CD4-positive, CD25-positive, alpha-beta regulatory T cell (primary cell): ENCODE results near the gene HPRT1. TPM values are rescaled to one million over a fixed set of nuclear protein-coding genes. Genes with fewer than 3 reads are reported as not detected.
"Not testable (repeated sequence)": the region's sequence is repeated elsewhere in the genome, so short reads cannot be mapped to it uniquely, and the experiment has no call there.

ENCODE experiments used
- ATAC-seq, 2 donors: fragments of 150-1000 bp; cut with Tn5 transposase; one replicate each; pipeline ENCODE4 v1.10.0; 2021; ENCODE audit warnings: low read depth in 2 of 2, moderate number of reproducible peaks in 2 of 2, moderate library complexity in 1 of 2
- DNase-seq, 3 donors: peaks; one replicate each; pipeline versions ENCODE4 v3.0.0 to v3.0.0-alpha.2; 2012 to 2022; ENCODE audit warnings: mixed read lengths in 1 of 3
- H3K27ac ChIP-seq: one replicate; pipeline ENCODE4 v1.7.0; 2013; ENCODE audit warnings: mild to moderate bottlenecking, low read length; ENCODE audit not compliant: insufficient read depth, poor library complexity, severe bottlenecking
- H3K27me3 ChIP-seq: one replicate; pipeline ENCODE4 v1.7.0; 2013; ENCODE audit warnings: low read length; ENCODE audit not compliant: control insufficient read depth, insufficient read depth
- H3K36me3 ChIP-seq: one replicate; pipeline ENCODE4 v1.7.0; 2013; ENCODE audit warnings: mild to moderate bottlenecking, low read length, moderate library complexity; ENCODE audit not compliant: control insufficient read depth, insufficient read depth
- H3K4me1 ChIP-seq: 2 replicates; pipeline ENCODE4 v1.7.0; 2013; ENCODE audit warnings: mild to moderate bottlenecking, low read length; ENCODE audit not compliant: insufficient read depth, control insufficient read depth, poor library complexity, severe bottlenecking
- H3K4me3 ChIP-seq: one replicate; pipeline ENCODE4 v1.7.0; 2013; ENCODE audit warnings: low read depth, mild to moderate bottlenecking, low read length, moderate library complexity
- H3K9me3 ChIP-seq, 2 experiments: 1 replicate in 1 of 2; 2 replicates in 1 of 2; pipeline ENCODE4 v1.7.0; 2013; ENCODE audit warnings: low read length in 2 of 2, mild to moderate bottlenecking in 1 of 2, moderate library complexity in 1 of 2; ENCODE audit not compliant: control insufficient read depth in 2 of 2
- H3K27ac Mint-ChIP-seq, 3 donors: one replicate each; pipeline ENCODE4 v1.8.0; 2020 to 2022; ENCODE audit warnings: mild to moderate bottlenecking in 3 of 3, mixed read lengths in 3 of 3, moderate library complexity in 2 of 3
- H3K27me3 Mint-ChIP-seq: one replicate; pipeline ENCODE4 v1.8.0; 2022; ENCODE audit warnings: mild to moderate bottlenecking, mixed read lengths
- H3K36me3 Mint-ChIP-seq: one replicate; pipeline ENCODE4 v1.8.0; 2020; ENCODE audit warnings: mixed read lengths
- H3K4me1 Mint-ChIP-seq, 4 donors: one replicate each; pipeline ENCODE4 v1.8.0; 2020 to 2022; ENCODE audit warnings: mixed read lengths in 4 of 4, mild to moderate bottlenecking in 1 of 4
- H3K4me3 Mint-ChIP-seq, 4 donors: one replicate each; pipeline ENCODE4 v1.8.0; 2020 to 2022; ENCODE audit warnings: mild to moderate bottlenecking in 4 of 4, mixed read lengths in 4 of 4, moderate library complexity in 3 of 4
- H3K9me3 Mint-ChIP-seq, 7 donors: one replicate each; pipeline ENCODE4 v1.8.0; 2020 to 2022; ENCODE audit warnings: mixed read lengths in 7 of 7, mild to moderate bottlenecking in 3 of 7, moderate library complexity in 2 of 7
- polyA plus RNA-seq, 4 donors: library from polyadenylated mRNA; unstranded; fragments of 300-500 nt; fragmentation: Illumina TruSeq; gene quantifications; one replicate each; pipeline ENCODE4 v1.2.3, GENCODE V29; 2021
- total RNA-seq: library from RNA; stranded (reverse); gene quantifications from one replicate; pipeline ENCODE4 v1.2.3, GENCODE V29; 2022

Gene HPRT1
- total and polyA plus RNA-seq, 5 donors from 2014 or later = 30.8 to 166 (median 140) TPM

DNA sequence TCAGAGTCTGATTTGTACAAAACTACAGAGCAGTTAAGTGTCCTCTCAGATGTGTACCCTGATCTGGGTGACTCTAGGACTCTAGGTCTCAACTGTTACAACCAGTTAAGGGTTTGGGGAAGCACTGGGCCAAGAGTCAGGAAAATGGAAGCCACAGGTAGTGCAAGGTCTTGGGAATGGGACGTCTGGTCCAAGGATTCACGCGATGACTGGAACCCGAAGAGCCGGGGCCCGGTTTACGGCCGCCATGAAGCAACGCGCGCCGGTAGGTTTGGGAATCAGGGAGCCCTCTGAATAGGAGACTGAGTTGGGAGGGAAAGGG lies 321 bp upstream of the HPRT1 start:
- no peaks in the 10 kb centered on the region for H3K36me3 Mint-ChIP-seq
- H3K27me3 Mint-ChIP-seq = no peaks in the 10 kb centered on the region
- H3K4me3 Mint-ChIP-seq = peak overlapping the region; percentile 86 to 93 (median 90)

DNA sequence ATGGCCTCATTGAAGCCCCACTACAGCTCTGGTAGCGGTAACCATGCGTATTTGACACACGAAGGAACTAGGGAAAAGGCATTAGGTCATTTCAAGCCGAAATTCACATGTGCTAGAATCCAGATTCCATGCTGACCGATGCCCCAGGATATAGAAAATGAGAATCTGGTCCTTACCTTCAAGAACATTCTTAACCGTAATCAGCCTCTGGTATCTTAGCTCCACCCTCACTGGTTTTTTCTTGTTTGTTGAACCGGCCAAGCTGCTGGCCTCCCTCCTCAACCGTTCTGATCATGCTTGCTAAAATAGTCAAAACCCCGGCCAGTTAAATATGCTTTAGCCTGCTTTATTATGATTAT lies 876 bp downstream of the HPRT1 start:
- Mint-ChIP-seq H3K27me3 (no peaks in the 10 kb centered on the region), H3K36me3 (no peaks in the 10 kb centered on the region), H3K4me3 (peak overlapping the region; percentile 86 to 95 (median 93)), H3K4me1 (peaks cover 9 to 25% (median 23%) of the 10 kb centered on the region in 4 donors), H3K27ac (peak overlapping the region in 2 of 3 donors; percentile 65 to 95), H3K9me3 (no peaks in the 10 kb centered on the region)
- peak in 1 of 3 donors; percentile 26 for DNase-seq
- Histone ChIP-seq H3K27ac (no peak overlapping the region), H3K9me3 (no peaks in the 10 kb centered on the region), H3K27me3 (no peaks in the 10 kb centered on the region), H3K4me3 (peak overlapping the region; percentile 79), H3K36me3 (no peaks in the 10 kb centered on the region), H3K4me1 (peaks cover 17% of the 10 kb centered on the region)
- no peak for ATAC-seq

More for the DNA sequence above, 321 bp upstream of the HPRT1 start:
- Mint-ChIP-seq H3K9me3 (no peaks in the 10 kb centered on the region), H3K27ac (peak overlapping the region in 2 of 3 donors; percentile 25 to 86), H3K4me1 (peaks cover 8 to 25% (median 21%) of the 10 kb centered on the region in 4 donors)
- Histone ChIP-seq H3K27ac (no peak overlapping the region), H3K9me3 (no peaks in the 10 kb centered on the region), H3K36me3 (no peaks in the 10 kb centered on the region), H3K4me1 (peaks cover 17% of the 10 kb centered on the region), H3K4me3 (peak overlapping the region; percentile 72), H3K27me3 (no peaks in the 10 kb centered on the region)
- ATAC-seq (no peak), DNase-seq (no peak)

DNA sequence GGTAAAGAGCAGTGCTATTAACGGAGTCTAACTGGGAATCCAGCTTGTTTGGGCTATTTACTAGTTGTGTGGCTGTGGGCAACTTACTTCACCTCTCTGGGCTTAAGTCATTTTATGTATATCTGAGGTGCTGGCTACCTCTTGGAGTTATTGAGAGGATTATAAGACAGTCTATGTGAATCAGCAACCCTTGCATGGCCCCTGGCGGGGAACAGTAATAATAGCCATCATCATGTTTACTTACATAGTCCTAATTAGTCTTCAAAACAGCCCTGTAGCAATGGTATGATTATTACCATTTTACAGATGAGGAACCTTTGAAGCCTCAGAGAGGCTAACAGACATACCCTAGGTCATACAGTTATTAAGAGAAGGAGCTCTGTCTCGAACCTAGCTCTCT lies 1.5 kb downstream of the HPRT1 start:
- H3K36me3 Mint-ChIP-seq = no peaks in the 10 kb centered on the region
- peaks cover 17% of the 10 kb centered on the region for H3K4me1 ChIP-seq
- peak overlapping the region; percentile 79 for H3K4me3 ChIP-seq
- ATAC-seq (no peak), DNase-seq (no peak)
- no peaks in the 10 kb centered on the region for H3K9me3 ChIP-seq
- no peaks in the 10 kb centered on the region for H3K9me3 Mint-ChIP-seq
- H3K27ac Mint-ChIP-seq = peak overlapping the region in 2 of 3 donors; percentile 65 to 95
- H3K36me3 ChIP-seq = no peaks in the 10 kb centered on the region
- no peaks in the 10 kb centered on the region for H3K27me3 ChIP-seq
- peak overlapping the region; percentile 86 to 95 (median 93) for H3K4me3 Mint-ChIP-seq
- H3K4me1 Mint-ChIP-seq = peaks cover 10 to 25% (median 23%) of the 10 kb centered on the region in 4 donors
- no peaks in the 10 kb centered on the region for H3K27me3 Mint-ChIP-seq
- H3K27ac ChIP-seq = no peak overlapping the region

DNA sequence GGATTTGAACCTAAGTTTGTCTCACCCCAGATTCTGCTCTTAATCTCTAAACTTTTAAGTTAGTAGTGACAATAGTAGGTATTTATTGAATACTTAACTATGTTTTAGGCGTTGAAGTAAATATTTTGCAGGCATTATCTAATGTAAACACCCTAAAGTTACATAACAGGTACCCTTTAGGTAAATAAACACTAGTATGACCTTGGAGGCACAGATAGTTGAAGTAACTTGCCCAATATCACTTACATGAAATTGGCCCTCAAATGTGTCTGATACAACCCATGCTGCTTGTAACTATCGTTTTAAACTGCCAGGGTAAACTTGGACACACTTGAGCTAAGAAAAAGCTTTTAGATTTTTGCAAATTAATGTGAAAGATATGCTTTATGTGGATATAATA lies 3.0 kb downstream of the HPRT1 start:
- Mint-ChIP-seq H3K36me3 (no peaks in the 10 kb centered on the region), H3K27ac (no peak overlapping the region), H3K4me3 (peak overlapping the region in 2 of 4 donors; percentile 13 to 27), H3K27me3 (no peaks in the 10 kb centered on the region), H3K9me3 (no peaks in the 10 kb centered on the region), H3K4me1 (peaks cover 10 to 25% (median 22%) of the 10 kb centered on the region in 4 donors)
- H3K27me3 ChIP-seq = no peaks in the 10 kb centered on the region
- ATAC-seq (no peak), DNase-seq (no peak)
- no peak overlapping the region for H3K27ac ChIP-seq
- peak overlapping the region; percentile 23 for H3K4me3 ChIP-seq
- peaks cover 17% of the 10 kb centered on the region for H3K4me1 ChIP-seq
- H3K36me3 ChIP-seq = no peaks in the 10 kb centered on the region
- H3K9me3 ChIP-seq = no peaks in the 10 kb centered on the region

DNA sequence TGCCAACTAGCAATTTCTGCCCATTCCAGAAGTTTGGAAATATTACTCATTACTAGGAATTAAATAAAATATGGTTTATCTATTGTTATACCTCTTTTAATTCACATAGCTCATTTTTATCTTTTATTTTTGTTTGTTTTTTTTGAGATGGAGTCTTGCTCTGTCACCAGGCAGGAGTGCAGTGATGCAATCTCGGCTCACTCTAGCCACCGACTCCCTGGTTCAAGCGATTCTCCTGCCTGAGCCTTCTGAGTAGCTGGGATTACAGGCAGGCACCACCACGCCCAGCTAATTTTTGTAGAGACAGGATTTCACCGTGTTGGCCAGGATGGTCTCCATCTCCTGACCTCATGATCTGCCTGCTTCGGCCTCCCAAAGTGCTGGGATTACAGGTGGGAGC lies 4.5 kb downstream of the HPRT1 start:
- not testable (repeated sequence) for H3K4me3 ChIP-seq

DNA sequence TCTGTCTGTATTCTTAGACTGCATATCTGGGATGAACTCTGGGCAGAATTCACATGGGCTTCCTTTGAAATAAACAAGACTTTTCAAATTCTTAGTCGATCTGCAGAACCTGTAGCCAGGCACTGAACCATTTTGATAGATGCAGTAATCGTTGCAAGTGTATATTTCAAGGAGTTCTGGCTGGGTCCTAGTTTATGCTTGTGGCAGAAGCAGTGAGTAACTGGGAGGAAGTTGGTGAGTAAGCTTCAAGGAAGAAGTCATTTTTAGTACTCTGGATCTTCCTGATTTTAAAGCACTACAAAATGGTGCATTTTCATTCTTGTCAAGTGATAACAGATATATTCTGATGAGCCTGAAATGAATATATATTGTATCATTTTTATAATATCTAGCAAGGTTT lies 9.5 kb downstream of the HPRT1 start:
- Histone ChIP-seq H3K4me3 (no peak overlapping the region), H3K27me3 (no peaks in the 10 kb centered on the region), H3K36me3 (no peaks in the 10 kb centered on the region), H3K4me1 (no peaks in the 10 kb centered on the region), H3K9me3 (no peaks in the 10 kb centered on the region), H3K27ac (no peak overlapping the region)
- Mint-ChIP-seq H3K36me3 (no peaks in the 10 kb centered on the region), H3K27ac (peak overlapping the region in 1 of 3 donors; percentile 34), H3K4me3 (no peak overlapping the region), H3K4me1 (peaks cover 0 to 7% (median 4%) of the 10 kb centered on the region in 4 donors), H3K9me3 (no peaks in the 10 kb centered on the region), H3K27me3 (no peaks in the 10 kb centered on the region)
- no peak for DNase-seq
- no peak for ATAC-seq

More for the DNA sequence above, 4.5 kb downstream of the HPRT1 start:
- H3K9me3 ChIP-seq, H3K27ac ChIP-seq, DNase-seq, H3K36me3 ChIP-seq, H3K27me3 ChIP-seq, H3K36me3 Mint-ChIP-seq, H3K27me3 Mint-ChIP-seq, ATAC-seq, H3K4me3 Mint-ChIP-seq, H3K9me3 Mint-ChIP-seq, H3K27ac Mint-ChIP-seq: not testable (repeated sequence)
- peaks cover 16% of the 10 kb centered on the region for H3K4me1 ChIP-seq
- peaks cover 12 to 25% (median 22%) of the 10 kb centered on the region in 4 donors for H3K4me1 Mint-ChIP-seq

DNA sequence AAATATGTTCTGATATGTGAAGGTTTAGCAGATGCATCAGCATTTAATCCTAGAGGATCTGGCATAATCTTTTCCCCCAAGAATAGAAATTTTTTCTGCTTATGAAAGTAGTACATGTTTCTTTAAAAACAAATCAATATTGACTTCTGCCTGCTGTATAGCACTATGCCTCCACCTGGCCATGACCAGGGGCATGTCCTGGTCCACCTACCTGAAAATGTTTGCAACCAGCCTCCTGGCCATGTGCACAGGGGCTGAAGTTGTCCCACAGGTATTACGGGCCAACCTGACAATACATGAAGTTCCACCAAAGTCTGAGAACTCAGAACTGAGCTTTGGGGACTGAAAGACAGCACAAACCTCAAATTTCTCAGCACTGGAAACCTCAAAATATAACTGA lies 10.0 kb downstream of the HPRT1 start:
- H3K4me3 Mint-ChIP-seq = no peak overlapping the region
- Histone ChIP-seq H3K27ac (no peak overlapping the region), H3K4me1 (no peaks in the 10 kb centered on the region), H3K27me3 (no peaks in the 10 kb centered on the region), H3K9me3 (no peaks in the 10 kb centered on the region), H3K36me3 (no peaks in the 10 kb centered on the region), H3K4me3 (no peak overlapping the region)
- H3K4me1 Mint-ChIP-seq = peaks cover 0 to 7% (median 4%) of the 10 kb centered on the region in 4 donors
- H3K9me3 Mint-ChIP-seq = no peaks in the 10 kb centered on the region
- no peak overlapping the region for H3K27ac Mint-ChIP-seq
- DNase-seq = no peak
- ATAC-seq = no peak
- no peaks in the 10 kb centered on the region for H3K27me3 Mint-ChIP-seq
- H3K36me3 Mint-ChIP-seq = peaks cover 1% of the 10 kb centered on the region

DNA sequence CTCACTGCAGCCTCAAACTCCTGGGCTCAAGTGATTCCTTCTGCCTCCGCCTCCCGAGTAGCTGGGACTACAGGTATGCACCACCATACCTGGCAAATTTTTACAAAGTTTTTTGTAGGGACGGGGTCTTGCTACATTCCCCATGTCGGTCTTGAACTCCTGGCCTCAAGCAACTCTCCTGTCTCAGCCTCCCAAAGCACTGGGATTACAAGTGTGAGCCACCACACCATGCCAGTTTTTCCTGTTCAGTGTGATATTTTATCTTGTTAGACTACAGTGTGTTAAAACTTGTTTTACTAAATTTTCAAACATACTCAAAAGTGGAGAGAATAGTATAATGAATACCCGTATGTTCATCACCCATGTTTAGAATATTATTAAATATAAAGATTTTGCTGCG lies 12.1 kb downstream of the HPRT1 start:
- Mint-ChIP-seq H3K27me3 (no peaks in the 10 kb centered on the region), H3K4me1 (peaks cover 0 to 4% (median 2%) of the 10 kb centered on the region in 4 donors), H3K4me3 (no peak overlapping the region), H3K36me3 (peaks cover 5% of the 10 kb centered on the region), H3K9me3 (no peaks in the 10 kb centered on the region), H3K27ac (no peak overlapping the region)
- ATAC-seq (no peak), DNase-seq (no peak)
- Histone ChIP-seq H3K27ac (no peak overlapping the region), H3K9me3 (no peaks in the 10 kb centered on the region), H3K27me3 (no peaks in the 10 kb centered on the region), H3K4me3 (no peak overlapping the region), H3K36me3 (peaks cover 3% of the 10 kb centered on the region), H3K4me1 (no peaks in the 10 kb centered on the region)
